ENCODE data around the gene PHF3. TPM values are rescaled to one million over a fixed set of nuclear protein-coding genes. Genes with fewer than 3 reads are reported as not detected.
"Not testable (repeated sequence)": the region's sequence is repeated elsewhere in the genome, so short reads cannot be mapped to it uniquely, and the experiment has no call there.

PHF3 gene
- total RNA-seq, 1 donor from 2014 or later, result 46.2 TPM

DNA sequence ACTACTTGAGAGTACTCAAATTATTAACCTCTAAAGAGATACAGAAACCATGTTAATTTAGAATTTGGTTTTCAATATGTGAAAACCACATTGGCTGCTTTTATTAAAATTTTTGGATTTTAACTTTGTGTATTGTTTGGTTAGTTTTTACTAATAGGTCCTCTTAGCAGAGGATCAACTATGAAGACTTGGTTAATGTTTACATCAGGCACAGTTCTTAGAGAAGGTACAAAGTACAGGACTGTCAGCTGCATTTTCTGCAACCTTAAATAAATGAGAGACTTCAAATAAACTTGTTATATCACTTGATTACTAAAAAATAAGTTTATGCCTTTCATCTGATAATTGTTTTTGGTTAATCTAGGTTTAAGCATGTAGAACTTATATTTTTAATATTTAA, 89.1 kb downstream of the PHF3 start:
- Mint-ChIP-seq H3K4me3 (no peak overlapping the region), H3K27ac (ENCODE audit: unreplicated experiment) (no peak overlapping the region), H3K36me3 (ENCODE audit: low read depth) (no peaks in the 10 kb centered on the region), H3K27me3 (ENCODE audit: low read depth) (no peaks in the 10 kb centered on the region), H3K9me3 (no peaks in the 10 kb centered on the region), H3K4me1 (no peaks in the 10 kb centered on the region)
- TF ChIP-seq, protein P1, sequence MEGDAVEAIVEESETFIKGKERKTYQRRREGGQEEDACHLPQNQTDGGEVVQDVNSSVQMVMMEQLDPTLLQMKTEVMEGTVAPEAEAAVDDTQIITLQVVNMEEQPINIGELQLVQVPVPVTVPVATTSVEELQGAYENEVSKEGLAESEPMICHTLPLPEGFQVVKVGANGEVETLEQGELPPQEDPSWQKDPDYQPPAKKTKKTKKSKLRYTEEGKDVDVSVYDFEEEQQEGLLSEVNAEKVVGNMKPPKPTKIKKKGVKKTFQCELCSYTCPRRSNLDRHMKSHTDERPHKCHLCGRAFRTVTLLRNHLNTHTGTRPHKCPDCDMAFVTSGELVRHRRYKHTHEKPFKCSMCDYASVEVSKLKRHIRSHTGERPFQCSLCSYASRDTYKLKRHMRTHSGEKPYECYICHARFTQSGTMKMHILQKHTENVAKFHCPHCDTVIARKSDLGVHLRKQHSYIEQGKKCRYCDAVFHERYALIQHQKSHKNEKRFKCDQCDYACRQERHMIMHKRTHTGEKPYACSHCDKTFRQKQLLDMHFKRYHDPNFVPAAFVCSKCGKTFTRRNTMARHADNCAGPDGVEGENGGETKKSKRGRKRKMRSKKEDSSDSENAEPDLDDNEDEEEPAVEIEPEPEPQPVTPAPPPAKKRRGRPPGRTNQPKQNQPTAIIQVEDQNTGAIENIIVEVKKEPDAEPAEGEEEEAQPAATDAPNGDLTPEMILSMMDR (conservative IDR thresholded peaks at IDR 0.05), result no peak
- no peak for DNase-seq (ENCODE audit: low read depth, low spot score)

DNA sequence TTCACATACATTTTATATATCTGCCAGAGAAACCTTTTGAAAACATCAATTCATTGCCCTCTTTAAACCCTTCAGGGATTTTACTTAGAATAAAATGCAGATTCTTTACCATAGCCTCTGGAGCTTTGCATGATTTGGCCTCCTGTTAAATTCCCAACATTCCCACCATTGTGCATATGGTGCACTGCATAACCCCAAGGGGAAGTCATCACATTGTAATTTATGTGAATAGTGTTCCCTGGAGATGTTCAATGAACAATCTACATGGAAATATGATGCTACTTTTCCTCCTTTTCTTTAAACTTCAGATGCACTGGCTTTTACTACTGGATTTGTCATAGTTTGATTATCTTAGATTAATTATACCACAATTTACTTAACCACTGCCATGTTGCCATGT, 94.7 kb downstream of the PHF3 start:
- Mint-ChIP-seq H3K9me3 (peaks cover 1% of the 10 kb centered on the region), H3K27ac (ENCODE audit: unreplicated experiment) (no peak overlapping the region), H3K27me3 (ENCODE audit: low read depth) (no peaks in the 10 kb centered on the region), H3K4me3 (no peak overlapping the region), H3K4me1 (no peaks in the 10 kb centered on the region), H3K36me3 (ENCODE audit: low read depth) (peaks cover 7% of the 10 kb centered on the region)
- DNase-seq (ENCODE audit: low read depth, low spot score), result no peak
- TF ChIP-seq, protein P1 (conservative IDR thresholded peaks at IDR 0.05), result no peak

DNA sequence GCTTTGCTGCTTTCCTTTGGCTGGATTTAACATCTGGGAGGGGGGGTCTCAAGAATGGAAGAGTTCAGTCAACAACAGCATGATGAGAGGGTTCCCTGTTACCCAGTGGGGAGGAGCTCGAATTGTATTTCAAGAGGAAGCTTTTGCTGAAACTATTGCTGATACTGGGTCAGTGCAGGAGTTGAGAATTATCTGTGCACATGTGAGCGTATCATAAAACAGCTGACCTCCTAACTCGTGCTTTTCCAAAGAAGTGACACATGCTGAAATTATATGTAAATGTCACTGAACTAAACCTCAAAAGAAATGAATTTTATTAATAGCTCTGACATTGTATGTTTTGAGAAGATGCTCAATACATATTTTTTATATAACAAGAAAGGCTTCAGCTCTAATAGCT, 96.3 kb downstream of the PHF3 start:
- TF ChIP-seq, protein P1 (conservative IDR thresholded peaks at IDR 0.05), result no peak
- Mint-ChIP-seq H3K36me3 (ENCODE audit: low read depth) (peaks cover 8% of the 10 kb centered on the region), H3K9me3 (peaks cover 6% of the 10 kb centered on the region), H3K27ac (ENCODE audit: unreplicated experiment) (no peak overlapping the region), H3K4me1 (no peaks in the 10 kb centered on the region), H3K27me3 (ENCODE audit: low read depth) (no peaks in the 10 kb centered on the region), H3K4me3 (no peak overlapping the region)
- DNase-seq (ENCODE audit: low read depth, low spot score), result no peak

DNA sequence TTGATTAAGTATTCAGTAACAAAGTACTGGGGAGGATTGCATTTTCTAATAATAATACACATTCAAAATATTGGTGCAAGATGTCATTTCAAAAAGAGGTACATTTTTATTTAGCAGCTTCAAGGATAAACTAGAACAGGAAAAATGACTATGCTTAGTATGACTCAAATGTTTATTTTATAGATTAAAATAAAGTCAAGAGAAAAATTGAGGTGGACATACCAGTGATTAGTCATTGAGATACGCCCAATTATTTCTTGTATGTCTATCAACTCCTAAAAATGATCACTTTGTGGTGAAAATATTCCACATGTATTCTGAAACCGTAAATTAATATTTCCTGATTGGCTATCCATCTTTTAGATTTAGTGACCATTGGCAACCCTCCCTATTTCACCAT, 96.7 kb downstream of the PHF3 start:
- Mint-ChIP-seq H3K27ac (ENCODE audit: unreplicated experiment) (no peak overlapping the region), H3K36me3 (ENCODE audit: low read depth) (peaks cover 8% of the 10 kb centered on the region), H3K4me3 (no peak overlapping the region), H3K9me3 (peaks cover 6% of the 10 kb centered on the region), H3K27me3 (ENCODE audit: low read depth) (no peaks in the 10 kb centered on the region), H3K4me1 (no peaks in the 10 kb centered on the region)
- TF ChIP-seq, protein P1 (conservative IDR thresholded peaks at IDR 0.05), result no peak
- no peak for DNase-seq (ENCODE audit: low read depth, low spot score)

DNA sequence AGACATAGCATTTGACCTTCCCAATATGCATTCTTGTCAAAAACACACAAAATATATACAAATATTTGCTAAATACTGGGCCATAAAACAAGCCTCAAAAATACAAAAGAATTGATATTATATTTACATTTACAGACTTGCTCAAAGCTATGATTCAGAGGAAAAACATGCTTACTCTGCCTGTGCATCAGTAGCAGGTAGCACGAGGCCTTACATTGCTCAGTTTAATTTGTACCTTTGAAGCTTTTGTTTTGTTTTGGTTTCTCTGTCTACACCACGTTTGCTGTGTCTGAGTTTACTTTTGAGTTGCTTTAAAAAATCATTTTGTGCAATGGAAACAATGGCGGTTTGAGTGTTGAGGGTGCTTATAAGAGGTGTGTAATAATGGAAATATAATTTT, 99.3 kb downstream of the PHF3 start:
- no peaks in the 10 kb centered on the region for H3K27me3 Mint-ChIP-seq (ENCODE audit: low read depth)
- H3K27ac Mint-ChIP-seq (ENCODE audit: unreplicated experiment), result no peak overlapping the region
- H3K4me1 Mint-ChIP-seq, result no peaks in the 10 kb centered on the region
- H3K36me3 Mint-ChIP-seq (ENCODE audit: low read depth), result peaks cover 8% of the 10 kb centered on the region
- no peak overlapping the region for H3K4me3 Mint-ChIP-seq
- peaks cover 6% of the 10 kb centered on the region for H3K9me3 Mint-ChIP-seq
- TF ChIP-seq, protein P1 (conservative IDR thresholded peaks at IDR 0.05), result no peak
- no peak for DNase-seq (ENCODE audit: low read depth, low spot score)

DNA sequence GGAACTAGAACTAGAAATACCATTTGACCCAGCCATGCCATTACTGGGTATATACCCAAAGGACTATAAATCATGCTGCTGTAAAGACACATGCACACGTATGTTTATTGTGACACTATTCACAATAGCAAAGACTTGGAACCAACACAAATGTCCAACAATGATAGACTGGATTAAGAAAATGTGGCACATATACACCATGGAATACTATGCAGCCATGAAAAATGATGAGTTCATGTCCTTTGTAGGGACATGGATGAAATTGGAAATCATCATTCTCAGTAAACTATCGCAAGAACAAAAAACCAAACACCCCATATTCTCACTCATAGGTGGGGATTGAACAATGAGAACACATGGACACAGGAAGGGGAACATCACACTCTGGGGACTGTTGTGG, 102.6 kb downstream of the PHF3 start:
- H3K27me3 Mint-ChIP-seq (ENCODE audit: low read depth); H3K4me1 Mint-ChIP-seq; H3K9me3 Mint-ChIP-seq; DNase-seq (ENCODE audit: low read depth, low spot score); H3K4me3 Mint-ChIP-seq; H3K36me3 Mint-ChIP-seq (ENCODE audit: low read depth); H3K27ac Mint-ChIP-seq (ENCODE audit: unreplicated experiment): not testable (repeated sequence)
